ENCODE results near the gene SMIM5. TPM values are rescaled to one million over a fixed set of nuclear protein-coding genes. Genes with fewer than 3 reads are reported as not detected.

Gene SMIM5
- polyA plus RNA-seq, 3 donors = 0.15 to 3.3 (median 0.43) TPM

- intact Hi-C loops (cut with micrococcal nuclease) = loop anchor here (2.0 to 10.0 kb wide), 4 partner anchors 73 to 325 kb away; partner anchors contain the start of genes TSEN54 (in 2 of the 2), CASKIN2 (in 1 of the 2), GGA3 (in 1 of the 2) and MRPS7 (in 1 of the 2)
Observed at GRCh38 chr17:75589919-75590303, 43.3 kb upstream of the SMIM5 start.

GRCh38 chr17:75590314-75590761 is 42.9 kb upstream of the SMIM5 start:
- no peak for DNase-seq
- Histone ChIP-seq H3K27me3 (ENCODE audit: control insufficient read depth in 2 of 2, insufficient read depth in 2 of 2, low read length in 2 of 2) (no peaks in the 10 kb centered on the region), H3K4me3 (replicated peaks in 1 of 3; ENCODE audit: low read depth in 2 of 3, low read length in 3 of 3) (peak overlapping the region in 1 of 3 experiments; percentile 88), H3K79me2 (ENCODE audit: insufficient read depth, low read length) (peaks cover 31% of the 10 kb centered on the region), H3K27ac (ENCODE audit: low read depth in 1 of 2, low read length in 2 of 2) (no peak overlapping the region), H3K9ac (ENCODE audit: insufficient read depth, low read length, poor library complexity, severe bottlenecking) (no peak overlapping the region), H3K4me1 (ENCODE audit: control insufficient read depth in 1 of 2, insufficient read depth in 2 of 2, low read length in 2 of 2) (peaks cover 21 to 30% of the 10 kb centered on the region in 2 donors), H3K9me3 (replicated peaks in 1 of 2; ENCODE audit: control insufficient read depth in 1 of 2, insufficient read depth in 1 of 2, low read length in 2 of 2) (no peaks in the 10 kb centered on the region), H4K20me1 (ENCODE audit: insufficient read depth, low read length) (peaks cover 38% of the 10 kb centered on the region), H3K4me2 (replicated peaks; ENCODE audit: extremely low read depth, low read length, poor library complexity, severe bottlenecking) (peak overlapping the region; percentile 95), H3K36me3 (replicated peaks in 1 of 2; ENCODE audit: control insufficient read depth in 1 of 2, insufficient read depth in 2 of 2, low read length in 2 of 2) (peaks cover 14 to 39% of the 10 kb centered on the region in 2 donors), H2AFZ (ENCODE audit: insufficient read depth, low read depth, low read length, poor library complexity, severe bottlenecking) (no peak overlapping the region)
- no peak for TF ChIP-seq CTCF (IDR thresholded peaks at IDR 0.05)
- peaks cover 0 to 2% (median 0%) of the 10 kb centered on the region in 3 donors for H3K27me3 Mint-ChIP-seq (ENCODE audit: low read depth in 3 of 3)
- no peaks in the 10 kb centered on the region for H3K9me3 Mint-ChIP-seq
- peaks cover 16% of the 10 kb centered on the region for H3K4me1 Mint-ChIP-seq
- 94% methylated on average over 6 of the region's 8 CpGs for WGBS (ENCODE audit: insufficient coverage)
- peak overlapping the region in 2 of 7 donors; percentile 10 to 12 for H3K27ac Mint-ChIP-seq
- H3K4me3 Mint-ChIP-seq = peak overlapping the region in 1 of 2 donors; percentile 34
- peaks cover 3 to 30% of the 10 kb centered on the region in 2 donors for H3K36me3 Mint-ChIP-seq
- intact Hi-C loops (cut with micrococcal nuclease) = no loop called here

More at GRCh38 chr17:75589919-75590303, 43.3 kb upstream of the SMIM5 start:
- Histone ChIP-seq H3K4me2 (replicated peaks; ENCODE audit: extremely low read depth, low read length, poor library complexity, severe bottlenecking) (peak overlapping the region; percentile 95), H3K9me3 (replicated peaks in 1 of 2; ENCODE audit: control insufficient read depth in 1 of 2, insufficient read depth in 1 of 2, low read length in 2 of 2) (no peaks in the 10 kb centered on the region), H3K4me1 (ENCODE audit: control insufficient read depth in 1 of 2, insufficient read depth in 2 of 2, low read length in 2 of 2) (peaks cover 21 to 30% of the 10 kb centered on the region in 2 donors), H3K36me3 (replicated peaks in 1 of 2; ENCODE audit: control insufficient read depth in 1 of 2, insufficient read depth in 2 of 2, low read length in 2 of 2) (peaks cover 14 to 36% of the 10 kb centered on the region in 2 donors), H3K4me3 (replicated peaks in 1 of 3; ENCODE audit: low read depth in 2 of 3, low read length in 3 of 3) (peak overlapping the region in 2 of 3 experiments; percentile 65 to 88), H4K20me1 (ENCODE audit: insufficient read depth, low read length) (peaks cover 34% of the 10 kb centered on the region), H3K27me3 (ENCODE audit: control insufficient read depth in 2 of 2, insufficient read depth in 2 of 2, low read length in 2 of 2) (no peaks in the 10 kb centered on the region), H3K27ac (ENCODE audit: low read depth in 1 of 2, low read length in 2 of 2) (no peak overlapping the region), H3K79me2 (ENCODE audit: insufficient read depth, low read length) (peaks cover 31% of the 10 kb centered on the region), H2AFZ (ENCODE audit: insufficient read depth, low read depth, low read length, poor library complexity, severe bottlenecking) (peak overlapping the region; percentile 70), H3K9ac (ENCODE audit: insufficient read depth, low read length, poor library complexity, severe bottlenecking) (no peak overlapping the region)
- H3K36me3 Mint-ChIP-seq = peaks cover 3 to 30% of the 10 kb centered on the region in 2 donors
- 86% methylated on average over 26 of the region's 29 CpGs for WGBS (ENCODE audit: insufficient coverage)
- H3K27me3 Mint-ChIP-seq (ENCODE audit: low read depth in 3 of 3) = peaks cover 0 to 2% (median 0%) of the 10 kb centered on the region in 3 donors
- H3K4me1 Mint-ChIP-seq = peaks cover 16% of the 10 kb centered on the region
- no peak overlapping the region for H3K27ac Mint-ChIP-seq
- no peak for DNase-seq
- H3K9me3 Mint-ChIP-seq = no peaks in the 10 kb centered on the region
- H3K4me3 Mint-ChIP-seq = peak overlapping the region in 1 of 2 donors; percentile 34
- TF ChIP-seq CTCF (IDR thresholded peaks at IDR 0.05) = no peak

All from CD14-positive monocyte (primary cell).